Measurements from ENCODE around the gene NRXN3. TPM values are rescaled to one million over a fixed set of nuclear protein-coding genes. Genes with fewer than 3 reads are reported as not detected.

The NRXN3 gene
- total RNA-seq, 1 experiment from 2014 or later = not detected

- Histone ChIP-seq H3K4me3 (replicated peaks in 1 of 2; ENCODE audit: low read depth in 1 of 2, low read length in 2 of 2) (no peak overlapping the region), H3K27ac (ENCODE audit: low read depth, low read length) (no peak overlapping the region), H3K4me2 (ENCODE audit: low read length) (no peak overlapping the region), H3K9me2 (ENCODE audit: insufficient read depth) (no peaks in the 10 kb centered on the region), H3K79me2 (ENCODE audit: insufficient read depth, low read length) (no peaks in the 10 kb centered on the region), H4K20me1 (ENCODE audit: insufficient read depth) (no peaks in the 10 kb centered on the region), H3K9me3 (ENCODE audit: control insufficient read depth in 1 of 2, insufficient read depth in 1 of 2, low read depth in 1 of 2, low read length in 2 of 2) (peaks cover 11 to 18% of the 10 kb centered on the region in 2 experiments; a peak in 2 of 4 replicates), H3K36me3 (ENCODE audit: control insufficient read depth in 1 of 2, insufficient read depth in 2 of 2, low read length in 2 of 2) (no peaks in the 10 kb centered on the region), H3K4me1 (ENCODE audit: control insufficient read depth in 1 of 2, insufficient read depth in 2 of 2, low read length in 2 of 2) (no peaks in the 10 kb centered on the region), H2AFZ (ENCODE audit: low read depth, low read length, poor library complexity, severe bottlenecking) (no peak overlapping the region), H3K9ac (ENCODE audit: low read length) (no peak overlapping the region), H3K27me3 (ENCODE audit: insufficient read depth, low read length) (no peaks in the 10 kb centered on the region)
- POLR2A ChIA-PET = no interaction called here
- CTCF ChIA-PET = no interaction called here
- no TSS peak for BruUV-seq (replicated peaks)
- RAD21 ChIA-PET (ENCODE audit: low non-redundant PET in 1 of 2, low total read pairs in 2 of 2, uncharacterized antibody in 2 of 2, unreplicated experiment in 2 of 2) = no interaction called here
- TF ChIP-seq EGR1 (IDR thresholded peaks at IDR 0.05; ENCODE audit: low read depth) (no peak), CTCF (IDR thresholded peaks at IDR 0.05 in 2 of 3, conservative IDR thresholded peaks at IDR 0.05 in 1 of 3; ENCODE audit: borderline replicate concordance in 1 of 3, insufficient read depth in 1 of 3, low read depth in 2 of 3, low read length in 2 of 3) (no peak), CEBPB (IDR thresholded peaks at IDR 0.05; ENCODE audit: low read depth) (no peak), TCF7L2 (IDR thresholded peaks at IDR 0.05; ENCODE audit: borderline replicate concordance, extremely low read depth, insufficient read depth, insufficient read length) (no peak), SP1 (IDR thresholded peaks at IDR 0.05; ENCODE audit: low read depth) (no peak)
- TF ChIP-seq, protein P1, sequence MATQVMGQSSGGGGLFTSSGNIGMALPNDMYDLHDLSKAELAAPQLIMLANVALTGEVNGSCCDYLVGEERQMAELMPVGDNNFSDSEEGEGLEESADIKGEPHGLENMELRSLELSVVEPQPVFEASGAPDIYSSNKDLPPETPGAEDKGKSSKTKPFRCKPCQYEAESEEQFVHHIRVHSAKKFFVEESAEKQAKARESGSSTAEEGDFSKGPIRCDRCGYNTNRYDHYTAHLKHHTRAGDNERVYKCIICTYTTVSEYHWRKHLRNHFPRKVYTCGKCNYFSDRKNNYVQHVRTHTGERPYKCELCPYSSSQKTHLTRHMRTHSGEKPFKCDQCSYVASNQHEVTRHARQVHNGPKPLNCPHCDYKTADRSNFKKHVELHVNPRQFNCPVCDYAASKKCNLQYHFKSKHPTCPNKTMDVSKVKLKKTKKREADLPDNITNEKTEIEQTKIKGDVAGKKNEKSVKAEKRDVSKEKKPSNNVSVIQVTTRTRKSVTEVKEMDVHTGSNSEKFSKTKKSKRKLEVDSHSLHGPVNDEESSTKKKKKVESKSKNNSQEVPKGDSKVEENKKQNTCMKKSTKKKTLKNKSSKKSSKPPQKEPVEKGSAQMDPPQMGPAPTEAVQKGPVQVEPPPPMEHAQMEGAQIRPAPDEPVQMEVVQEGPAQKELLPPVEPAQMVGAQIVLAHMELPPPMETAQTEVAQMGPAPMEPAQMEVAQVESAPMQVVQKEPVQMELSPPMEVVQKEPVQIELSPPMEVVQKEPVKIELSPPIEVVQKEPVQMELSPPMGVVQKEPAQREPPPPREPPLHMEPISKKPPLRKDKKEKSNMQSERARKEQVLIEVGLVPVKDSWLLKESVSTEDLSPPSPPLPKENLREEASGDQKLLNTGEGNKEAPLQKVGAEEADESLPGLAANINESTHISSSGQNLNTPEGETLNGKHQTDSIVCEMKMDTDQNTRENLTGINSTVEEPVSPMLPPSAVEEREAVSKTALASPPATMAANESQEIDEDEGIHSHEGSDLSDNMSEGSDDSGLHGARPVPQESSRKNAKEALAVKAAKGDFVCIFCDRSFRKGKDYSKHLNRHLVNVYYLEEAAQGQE (IDR thresholded peaks at IDR 0.05; ENCODE audit: low read depth) = no peak
- TF ChIP-seq, protein P2, sequence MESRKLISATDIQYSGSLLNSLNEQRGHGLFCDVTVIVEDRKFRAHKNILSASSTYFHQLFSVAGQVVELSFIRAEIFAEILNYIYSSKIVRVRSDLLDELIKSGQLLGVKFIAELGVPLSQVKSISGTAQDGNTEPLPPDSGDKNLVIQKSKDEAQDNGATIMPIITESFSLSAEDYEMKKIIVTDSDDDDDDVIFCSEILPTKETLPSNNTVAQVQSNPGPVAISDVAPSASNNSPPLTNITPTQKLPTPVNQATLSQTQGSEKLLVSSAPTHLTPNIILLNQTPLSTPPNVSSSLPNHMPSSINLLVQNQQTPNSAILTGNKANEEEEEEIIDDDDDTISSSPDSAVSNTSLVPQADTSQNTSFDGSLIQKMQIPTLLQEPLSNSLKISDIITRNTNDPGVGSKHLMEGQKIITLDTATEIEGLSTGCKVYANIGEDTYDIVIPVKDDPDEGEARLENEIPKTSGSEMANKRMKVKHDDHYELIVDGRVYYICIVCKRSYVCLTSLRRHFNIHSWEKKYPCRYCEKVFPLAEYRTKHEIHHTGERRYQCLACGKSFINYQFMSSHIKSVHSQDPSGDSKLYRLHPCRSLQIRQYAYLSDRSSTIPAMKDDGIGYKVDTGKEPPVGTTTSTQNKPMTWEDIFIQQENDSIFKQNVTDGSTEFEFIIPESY (IDR thresholded peaks at IDR 0.05; ENCODE audit: extremely low read depth, insufficient replicate concordance, low read length) = no peak
- intact Hi-C loops (cut with micrococcal nuclease) = no loop called here
- ATAC-seq (no peak), DNase-seq (ENCODE audit: low read depth, low spot score) (no peak)
Measured at GRCh38 chr14:79408696-79409095, 1238.5 kb downstream of the NRXN3 start.

All from HCT116 (cell line).